Epithelial cell of proximal tubule (primary cell): ENCODE data around the gene STRIP1. TPM values are rescaled to one million over a fixed set of nuclear protein-coding genes. Genes with fewer than 3 reads are reported as not detected.

Source experiments
- DNase-seq: peaks from one replicate; pipeline ENCODE4 v3.0.0-alpha.2; 2011; ENCODE audit warnings: low read depth
- H3K4me3 ChIP-seq: 2 replicates; pipeline ENCODE4 v1.5.1; 2011; ENCODE audit warnings: low read depth, mild to moderate bottlenecking, low read length
- total RNA-seq: library from RNA; depleted of rRNA; stranded (reverse); fragments of >200 nt; gene quantifications from 2 replicates; pipeline ENCODE4 v1.2.3, GENCODE V29; 2015
- TF ChIP-seq, protein P1 (sequence below): conservative IDR thresholded peaks from 2 replicates; pipeline ENCODE4 v1.5.1; 2012; ENCODE audit warnings: low read depth, mild to moderate bottlenecking, low read length

The STRIP1 gene
- total RNA-seq, 1 donor from 2014 or later, result 28.9 TPM

DNA sequence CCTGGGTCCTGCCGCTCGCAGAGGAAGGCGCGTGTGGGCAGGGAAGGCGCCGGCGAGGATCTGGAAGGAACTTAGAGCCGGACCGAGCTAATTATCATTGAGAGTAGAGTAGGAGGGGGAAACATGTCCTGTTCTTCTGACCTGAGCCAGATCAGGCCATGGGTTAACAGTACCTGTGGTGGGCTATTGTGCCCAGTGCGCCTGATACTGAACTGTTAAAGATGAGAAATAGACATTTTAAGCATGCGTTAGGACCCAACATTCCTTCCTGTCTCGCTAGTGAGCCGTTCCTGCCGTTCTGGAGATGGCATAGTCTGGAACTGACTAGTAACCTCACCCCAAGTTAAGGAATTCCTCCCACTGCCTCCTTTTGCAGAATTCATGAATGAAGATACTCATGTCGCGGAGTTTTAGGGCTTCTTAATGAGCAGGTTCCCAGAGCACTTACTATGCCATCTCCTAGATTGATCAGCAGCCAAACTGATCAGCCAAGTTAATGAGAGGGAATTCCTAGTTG, 870 bp downstream of the STRIP1 start:
- DNase-seq, result no peak

DNA sequence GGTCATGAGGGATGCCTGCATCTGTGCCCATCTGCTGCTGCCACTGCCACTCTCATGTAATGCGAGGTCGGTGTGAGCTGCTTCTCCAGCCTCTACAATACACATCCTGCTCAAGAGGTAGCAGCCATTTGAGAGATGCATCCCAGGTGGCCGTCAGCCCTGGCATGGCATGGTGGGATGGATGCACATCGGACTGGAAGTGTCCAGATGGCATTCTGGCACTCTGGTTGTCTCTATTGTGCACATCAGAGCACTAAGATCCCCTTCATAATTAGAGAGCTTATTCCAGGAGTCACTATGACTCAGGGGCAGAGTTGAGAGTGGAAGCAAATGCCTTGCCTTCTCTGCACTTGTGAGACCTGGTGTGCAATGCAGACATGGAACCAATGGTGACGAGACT, 3.8 kb downstream of the STRIP1 start:
- H3K4me3 ChIP-seq, result no peak overlapping the region
- TF ChIP-seq, protein P1, sequence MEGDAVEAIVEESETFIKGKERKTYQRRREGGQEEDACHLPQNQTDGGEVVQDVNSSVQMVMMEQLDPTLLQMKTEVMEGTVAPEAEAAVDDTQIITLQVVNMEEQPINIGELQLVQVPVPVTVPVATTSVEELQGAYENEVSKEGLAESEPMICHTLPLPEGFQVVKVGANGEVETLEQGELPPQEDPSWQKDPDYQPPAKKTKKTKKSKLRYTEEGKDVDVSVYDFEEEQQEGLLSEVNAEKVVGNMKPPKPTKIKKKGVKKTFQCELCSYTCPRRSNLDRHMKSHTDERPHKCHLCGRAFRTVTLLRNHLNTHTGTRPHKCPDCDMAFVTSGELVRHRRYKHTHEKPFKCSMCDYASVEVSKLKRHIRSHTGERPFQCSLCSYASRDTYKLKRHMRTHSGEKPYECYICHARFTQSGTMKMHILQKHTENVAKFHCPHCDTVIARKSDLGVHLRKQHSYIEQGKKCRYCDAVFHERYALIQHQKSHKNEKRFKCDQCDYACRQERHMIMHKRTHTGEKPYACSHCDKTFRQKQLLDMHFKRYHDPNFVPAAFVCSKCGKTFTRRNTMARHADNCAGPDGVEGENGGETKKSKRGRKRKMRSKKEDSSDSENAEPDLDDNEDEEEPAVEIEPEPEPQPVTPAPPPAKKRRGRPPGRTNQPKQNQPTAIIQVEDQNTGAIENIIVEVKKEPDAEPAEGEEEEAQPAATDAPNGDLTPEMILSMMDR, result no peak
- DNase-seq, result no peak

More for the DNA sequence above, 870 bp downstream of the STRIP1 start:
- peak overlapping the region; percentile 96 for H3K4me3 ChIP-seq
- TF ChIP-seq, protein P1, result no peak

DNA sequence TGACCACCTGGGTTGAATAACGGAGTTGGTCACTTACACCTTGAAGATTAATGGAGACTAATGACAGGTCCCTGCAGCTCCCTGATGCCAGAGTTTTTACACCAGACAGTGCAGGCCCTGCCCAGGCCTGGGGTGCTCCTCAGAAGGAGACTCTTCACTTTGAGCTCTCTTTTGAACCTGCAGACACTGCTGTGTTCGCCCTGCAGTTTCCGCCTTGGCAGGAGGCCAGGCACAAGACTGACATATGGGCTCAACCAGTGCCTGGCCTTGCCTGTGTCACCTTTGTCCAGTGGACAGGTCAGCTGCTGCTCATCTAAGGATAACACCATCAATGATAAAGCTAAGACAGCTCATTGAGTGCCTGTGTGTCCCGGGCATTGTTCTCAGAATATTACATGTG, 5.2 kb downstream of the STRIP1 start:
- no peak overlapping the region for H3K4me3 ChIP-seq
- DNase-seq, result no peak
- TF ChIP-seq, protein P1, result no peak

DNA sequence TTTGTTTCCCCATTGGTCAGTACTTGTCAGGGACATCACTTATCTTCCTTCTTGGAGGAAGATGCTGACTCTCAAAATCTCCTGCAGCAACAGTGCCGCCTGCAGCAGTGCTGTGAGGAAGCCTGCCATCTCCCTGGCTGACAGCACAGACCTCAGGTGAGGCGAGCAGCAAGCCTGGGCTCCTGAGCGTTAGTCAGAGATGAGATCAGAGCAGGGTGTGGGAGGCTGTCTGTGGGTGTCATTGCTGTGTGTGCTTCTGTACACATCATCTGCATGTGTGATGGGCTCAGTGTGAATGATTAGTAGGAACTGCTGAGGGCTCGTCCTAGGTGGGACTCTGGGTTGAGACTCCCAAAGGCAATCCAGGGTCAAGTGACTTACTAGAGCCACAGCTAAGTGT, 6.1 kb downstream of the STRIP1 start:
- H3K4me3 ChIP-seq, result no peak overlapping the region
- DNase-seq, result no peak
- TF ChIP-seq, protein P1, result no peak

- no peak overlapping the region for H3K4me3 ChIP-seq
- no peak for DNase-seq
- TF ChIP-seq, protein P1, result no peak
These were observed 8.6 kb downstream of the STRIP1 start for GRCh38 chr1:110043016-110043415.

DNA sequence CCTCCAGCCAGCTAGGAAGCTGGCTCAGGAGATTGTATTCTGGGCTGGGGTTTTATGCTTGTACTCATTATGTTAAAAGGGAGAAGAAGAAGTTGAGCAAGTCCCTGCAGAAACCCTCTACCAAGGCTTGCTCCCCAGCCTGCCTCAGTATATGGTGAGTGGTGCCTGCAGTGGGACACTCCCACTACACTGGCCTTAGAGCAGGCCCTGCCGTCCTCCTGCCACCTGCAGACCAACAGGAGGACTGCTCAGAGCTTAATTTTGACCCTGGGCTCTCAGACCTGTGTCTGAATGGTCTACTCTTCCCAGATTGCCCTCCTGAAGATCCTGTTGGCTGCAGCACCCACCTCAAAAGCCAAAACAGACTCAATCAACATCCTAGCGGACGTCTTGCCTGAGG, 13.0 kb downstream of the STRIP1 start:
- no peak overlapping the region for H3K4me3 ChIP-seq
- DNase-seq, result no peak
- TF ChIP-seq, protein P1, result peak; percentile 16

- H3K4me3 ChIP-seq, result no peak overlapping the region
- DNase-seq, result no peak
- TF ChIP-seq, protein P1, result no peak
These were observed 13.8 kb downstream of the STRIP1 start for GRCh38 chr1:110048240-110048639.
